ENCODE measurements around the gene CLIC3. TPM values are rescaled to one million over a fixed set of nuclear protein-coding genes. Genes with fewer than 3 reads are reported as not detected.
A peak's percentile ranks its signal among the peaks of the same experiment; 100 is the strongest.

CLIC3 gene
- total RNA-seq, 2 experiments from 2014 or later: 2.1 to 2.8 TPM

DNA sequence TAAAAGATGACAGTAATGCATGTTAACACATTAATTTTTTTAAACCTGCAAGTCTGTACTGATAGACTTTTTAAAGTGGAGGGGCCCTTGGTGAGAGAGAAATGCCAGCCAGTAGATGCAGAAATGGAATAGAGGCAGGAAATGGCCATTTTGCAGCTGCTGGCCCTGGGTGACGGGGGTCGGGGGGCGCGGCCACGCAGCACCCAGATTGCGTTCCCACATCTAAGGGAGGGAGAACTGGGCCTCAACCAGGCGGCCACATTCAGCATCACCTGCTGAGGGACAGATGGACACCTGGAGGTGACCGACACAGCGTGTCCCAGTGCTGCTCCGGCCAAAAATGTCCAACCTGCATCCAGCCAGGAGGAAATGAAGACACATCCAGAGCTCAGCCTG is 6.3 kb upstream of the CLIC3 start:
- CTCF ChIA-PET: no interaction called here
- H3K4me1 Mint-ChIP-seq (ENCODE audit: low read depth): peaks cover 16% of the 10 kb centered on the region
- Histone ChIP-seq H3K4me3 (ENCODE audit: low read length) (no peak overlapping the region), H3K36me3 (ENCODE audit: insufficient read depth, low read length) (no peaks in the 10 kb centered on the region), H3K9me3 (ENCODE audit: control insufficient read depth in 1 of 2, insufficient read depth in 1 of 2, low read length in 2 of 2) (no peaks in the 10 kb centered on the region), H3K27me3 (ENCODE audit: control insufficient read depth in 1 of 2, insufficient read depth in 2 of 2, low read length in 2 of 2) (peaks cover 0 to 1% of the 10 kb centered on the region in 2 experiments), H3K27ac (ENCODE audit: low read depth in 1 of 2, low read length in 2 of 2) (no peak overlapping the region), H3K4me1 (ENCODE audit: insufficient read depth, low read length) (peaks cover 35% of the 10 kb centered on the region)
- peaks cover 7% of the 10 kb centered on the region for H3K27me3 Mint-ChIP-seq
- H3K9me3 Mint-ChIP-seq: no peaks in the 10 kb centered on the region
- intact Hi-C loops (cut with DNase I, micrococcal nuclease): no loop called here
- no peak overlapping the region for H3K4me3 Mint-ChIP-seq
- POLR2A ChIA-PET: no interaction called here
- TF ChIP-seq, protein P1, sequence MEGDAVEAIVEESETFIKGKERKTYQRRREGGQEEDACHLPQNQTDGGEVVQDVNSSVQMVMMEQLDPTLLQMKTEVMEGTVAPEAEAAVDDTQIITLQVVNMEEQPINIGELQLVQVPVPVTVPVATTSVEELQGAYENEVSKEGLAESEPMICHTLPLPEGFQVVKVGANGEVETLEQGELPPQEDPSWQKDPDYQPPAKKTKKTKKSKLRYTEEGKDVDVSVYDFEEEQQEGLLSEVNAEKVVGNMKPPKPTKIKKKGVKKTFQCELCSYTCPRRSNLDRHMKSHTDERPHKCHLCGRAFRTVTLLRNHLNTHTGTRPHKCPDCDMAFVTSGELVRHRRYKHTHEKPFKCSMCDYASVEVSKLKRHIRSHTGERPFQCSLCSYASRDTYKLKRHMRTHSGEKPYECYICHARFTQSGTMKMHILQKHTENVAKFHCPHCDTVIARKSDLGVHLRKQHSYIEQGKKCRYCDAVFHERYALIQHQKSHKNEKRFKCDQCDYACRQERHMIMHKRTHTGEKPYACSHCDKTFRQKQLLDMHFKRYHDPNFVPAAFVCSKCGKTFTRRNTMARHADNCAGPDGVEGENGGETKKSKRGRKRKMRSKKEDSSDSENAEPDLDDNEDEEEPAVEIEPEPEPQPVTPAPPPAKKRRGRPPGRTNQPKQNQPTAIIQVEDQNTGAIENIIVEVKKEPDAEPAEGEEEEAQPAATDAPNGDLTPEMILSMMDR (IDR thresholded peaks at IDR 0.05): no peak
- no peaks in the 10 kb centered on the region for H3K36me3 Mint-ChIP-seq (ENCODE audit: low read depth)
- DNase-seq: no peak
- H3K27ac Mint-ChIP-seq: no peak overlapping the region
- no peak for ATAC-seq (ENCODE audit: poor library complexity)

DNA sequence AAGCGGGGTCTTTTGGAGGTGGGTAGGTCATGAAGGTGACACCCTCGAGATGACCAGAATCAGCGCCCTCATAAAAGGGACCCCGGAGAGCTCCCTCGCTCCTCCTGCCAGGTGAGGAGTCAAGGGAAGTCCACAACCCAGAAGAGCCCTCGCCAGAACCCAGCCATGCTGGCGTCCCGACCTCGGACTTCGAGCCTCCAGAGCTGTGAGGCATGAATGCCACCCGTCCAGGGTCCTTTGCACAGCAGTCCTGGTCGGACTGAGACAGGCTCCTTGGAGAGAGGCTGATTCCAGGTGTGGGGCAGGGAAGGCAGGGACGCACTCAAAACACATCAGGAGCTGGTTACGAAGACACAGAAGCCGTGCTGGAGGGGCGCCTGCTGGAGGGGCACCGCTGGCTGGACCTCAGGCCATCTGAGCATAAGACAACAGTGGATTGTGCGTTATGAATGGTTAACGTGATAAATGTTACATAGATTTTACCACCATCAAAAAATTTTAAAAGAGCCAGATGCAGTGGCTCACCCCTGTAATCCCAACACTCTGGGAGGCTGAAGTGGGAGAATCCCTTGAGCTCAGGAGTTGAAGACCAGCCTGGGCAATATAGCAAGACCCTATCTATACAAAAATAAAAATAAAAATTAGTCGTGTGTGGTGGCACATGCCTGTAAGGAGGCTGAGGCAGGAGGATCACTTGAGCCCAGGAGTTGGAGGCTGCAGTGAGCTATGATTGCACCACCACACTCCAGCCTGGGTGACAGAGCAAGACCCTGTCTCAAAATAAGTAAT is 5.7 kb upstream of the CLIC3 start:
- no peak overlapping the region for H3K27ac ChIP-seq (ENCODE audit: low read depth in 1 of 2, low read length in 2 of 2)
- intact Hi-C loops (cut with DNase I, micrococcal nuclease): no loop called here
- POLR2A ChIA-PET: interaction anchor here (0.6 kb wide), 1 partner anchor 42 kb away, joined by 3 read pairs; no protein-coding TSS in a partner anchor
- TF ChIP-seq, protein P1 (IDR thresholded peaks at IDR 0.05): no peak
- no peaks in the 10 kb centered on the region for H3K9me3 ChIP-seq (ENCODE audit: control insufficient read depth in 1 of 2, insufficient read depth in 1 of 2, low read length in 2 of 2)
- no peak overlapping the region for H3K4me3 ChIP-seq (ENCODE audit: low read length)
- DNase-seq (no peak), ATAC-seq (ENCODE audit: poor library complexity) (no peak)
- Mint-ChIP-seq H3K27ac (no peak overlapping the region), H3K9me3 (no peaks in the 10 kb centered on the region), H3K36me3 (ENCODE audit: low read depth) (no peaks in the 10 kb centered on the region), H3K27me3 (peaks cover 10% of the 10 kb centered on the region), H3K4me3 (no peak overlapping the region), H3K4me1 (ENCODE audit: low read depth) (peaks cover 19% of the 10 kb centered on the region)
- CTCF ChIA-PET: interaction anchor here (0.9 kb wide), 1 partner anchor 27 kb away, joined by 3 read pairs; no protein-coding TSS in a partner anchor
- peaks cover 41% of the 10 kb centered on the region for H3K4me1 ChIP-seq (ENCODE audit: insufficient read depth, low read length)
- no peaks in the 10 kb centered on the region for H3K36me3 ChIP-seq (ENCODE audit: insufficient read depth, low read length)
- H3K27me3 ChIP-seq (ENCODE audit: control insufficient read depth in 1 of 2, insufficient read depth in 2 of 2, low read length in 2 of 2): peaks cover 0 to 4% of the 10 kb centered on the region in 2 experiments

DNA sequence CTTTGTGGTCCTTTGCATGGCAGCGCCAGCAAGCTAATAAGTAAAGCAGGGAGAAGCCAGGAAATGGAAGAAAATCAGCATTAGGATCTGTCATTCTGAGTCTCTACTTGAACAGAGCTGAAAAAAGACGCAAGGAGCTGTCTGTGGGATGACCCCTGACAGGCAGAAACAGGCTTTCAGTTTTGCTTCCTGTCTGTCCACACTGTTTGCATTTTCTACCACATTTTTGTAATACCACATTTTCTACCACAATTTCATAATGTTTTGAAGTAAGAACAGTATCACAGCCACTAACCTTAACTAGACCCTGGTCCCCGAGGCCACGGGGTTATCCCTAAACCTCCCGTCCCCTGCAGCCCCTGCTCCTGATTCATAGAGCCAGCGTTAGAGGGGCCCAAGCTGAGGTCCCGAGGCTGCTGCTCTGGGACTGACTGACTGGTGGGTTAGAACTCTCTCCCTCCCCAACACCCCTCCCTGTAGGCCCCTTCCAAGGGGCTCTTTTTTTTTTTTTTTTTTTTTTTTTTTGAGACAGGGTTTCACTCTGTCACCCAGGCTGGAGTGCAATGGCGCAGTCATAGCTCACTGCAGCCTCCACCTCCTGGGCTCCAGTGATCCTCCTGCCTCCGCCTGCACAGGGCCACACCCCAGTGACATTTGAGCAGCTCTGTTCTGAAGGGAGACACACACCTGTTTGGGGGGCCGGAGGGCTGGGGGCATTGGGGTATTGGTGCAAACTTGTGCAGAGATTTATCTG is 4.0 kb upstream of the CLIC3 start:
- H3K4me3 Mint-ChIP-seq: peak overlapping the region; percentile 30
- peak overlapping the region; percentile 53 for H3K27ac Mint-ChIP-seq
- intact Hi-C loops (cut with DNase I, micrococcal nuclease): no loop called here

More for the DNA sequence above, 4.0 kb upstream of the CLIC3 start:
- H3K27me3 Mint-ChIP-seq: peaks cover 10% of the 10 kb centered on the region
- peaks cover 28% of the 10 kb centered on the region for H3K4me1 Mint-ChIP-seq (ENCODE audit: low read depth)
- DNase-seq (peak in 3 of 14 experiments; percentile 56 to 70 (median 58)), ATAC-seq (ENCODE audit: poor library complexity) (peak; percentile 31)
- POLR2A ChIA-PET: no interaction called here
- no peaks in the 10 kb centered on the region for H3K9me3 ChIP-seq (ENCODE audit: control insufficient read depth in 1 of 2, insufficient read depth in 1 of 2, low read length in 2 of 2)
- no peaks in the 10 kb centered on the region for H3K9me3 Mint-ChIP-seq
- peaks cover 57% of the 10 kb centered on the region for H3K4me1 ChIP-seq (ENCODE audit: insufficient read depth, low read length)
- H3K27ac ChIP-seq (ENCODE audit: low read depth in 1 of 2, low read length in 2 of 2): no peak overlapping the region
- TF ChIP-seq, protein P1 (IDR thresholded peaks at IDR 0.05): no peak
- CTCF ChIA-PET: interaction anchor here (0.7 kb wide), 1 partner anchor 35 kb away, joined by 3 read pairs; no protein-coding TSS in a partner anchor
- H3K27me3 ChIP-seq (ENCODE audit: control insufficient read depth in 1 of 2, insufficient read depth in 2 of 2, low read length in 2 of 2): peaks cover 0 to 4% of the 10 kb centered on the region in 2 experiments
- H3K36me3 Mint-ChIP-seq (ENCODE audit: low read depth): peaks cover 4% of the 10 kb centered on the region
- H3K36me3 ChIP-seq (ENCODE audit: insufficient read depth, low read length): no peaks in the 10 kb centered on the region
- no peak overlapping the region for H3K4me3 ChIP-seq (ENCODE audit: low read length)

Measured in CD4-positive, alpha-beta T cell (primary cell).